ENCODE measurements around the gene NPRL2.

Gene NPRL2

GRCh38 chr3:50375258-50375931 lies 24.8 kb upstream of the NPRL2 start:
- Histone ChIP-seq H3K9me3 (ENCODE audit: control insufficient read depth, low read length) (no peaks in the 10 kb centered on the region), H2BK120ac (ENCODE audit: low read depth, low read length) (no peak overlapping the region), H2BK12ac (ENCODE audit: low read length in 2 of 2) (no peak overlapping the region), H3K18ac (ENCODE audit: low read depth in 1 of 2, low read length in 2 of 2) (no peak overlapping the region), H3K4ac (ENCODE audit: low read depth in 1 of 2, low read length in 2 of 2) (no peak overlapping the region), H3K4me3 (ENCODE audit: insufficient read depth in 1 of 2, low read depth in 1 of 2, low read length in 2 of 2) (no peak overlapping the region), H2AFZ (ENCODE audit: low read depth, low read length) (no peak overlapping the region), H3K9ac (ENCODE audit: low read length) (no peak overlapping the region), H2AK5ac (ENCODE audit: low read length, severe bottlenecking) (no peak overlapping the region), H4K91ac (ENCODE audit: low read length) (no peak overlapping the region), H3K27me3 (ENCODE audit: control insufficient read depth in 1 of 2, insufficient read depth in 1 of 2, low read length in 2 of 2) (peaks cover 30 to 63% of the 10 kb centered on the region in 2 experiments), H2BK5ac (ENCODE audit: low read depth, low read length, poor library complexity, severe bottlenecking) (no peak overlapping the region), H3K23ac (ENCODE audit: low read length in 2 of 2) (no peak overlapping the region), H3K79me1 (replicated peaks; ENCODE audit: low read length, poor library complexity, severe bottlenecking) (no peaks in the 10 kb centered on the region), H3K4me2 (ENCODE audit: low read length, poor library complexity, severe bottlenecking) (no peak overlapping the region), H3K14ac (ENCODE audit: low read length in 2 of 2) (no peak overlapping the region), H4K8ac (ENCODE audit: low read length) (no peak overlapping the region), H3K4me1 (ENCODE audit: control insufficient read depth, insufficient read depth, low read depth, low read length) (no peaks in the 10 kb centered on the region), H2BK15ac (ENCODE audit: low read depth, poor library complexity, severe bottlenecking) (no peak overlapping the region), H3K36me3 (ENCODE audit: control insufficient read depth in 1 of 2, insufficient read depth in 2 of 2, low read depth in 1 of 2, low read length in 2 of 2) (peaks cover 0 to 2% of the 10 kb centered on the region in 2 experiments), H3K27ac (ENCODE audit: low read length, poor library complexity, severe bottlenecking) (no peak overlapping the region)
- DNase-seq = no peak
- WGBS = 64% methylated on average over 6 of the region's 7 CpGs

GRCh38 chr3:50374363-50375257 lies 24.0 kb upstream of the NPRL2 start:
- Histone ChIP-seq H2BK12ac (ENCODE audit: low read length in 2 of 2) (no peak overlapping the region), H3K4ac (ENCODE audit: low read depth in 1 of 2, low read length in 2 of 2) (no peak overlapping the region), H3K23ac (ENCODE audit: low read length in 2 of 2) (no peak overlapping the region), H3K4me2 (ENCODE audit: low read length, poor library complexity, severe bottlenecking) (no peak overlapping the region), H3K9ac (ENCODE audit: low read length) (no peak overlapping the region), H3K79me1 (replicated peaks; ENCODE audit: low read length, poor library complexity, severe bottlenecking) (no peaks in the 10 kb centered on the region), H2BK15ac (ENCODE audit: low read depth, poor library complexity, severe bottlenecking) (no peak overlapping the region), H4K91ac (ENCODE audit: low read length) (no peak overlapping the region), H3K4me3 (ENCODE audit: insufficient read depth in 1 of 2, low read depth in 1 of 2, low read length in 2 of 2) (no peak overlapping the region), H2AK5ac (ENCODE audit: low read length, severe bottlenecking) (no peak overlapping the region), H3K4me1 (ENCODE audit: control insufficient read depth, insufficient read depth, low read depth, low read length) (no peaks in the 10 kb centered on the region), H2BK120ac (ENCODE audit: low read depth, low read length) (no peak overlapping the region), H3K36me3 (ENCODE audit: control insufficient read depth in 1 of 2, insufficient read depth in 2 of 2, low read depth in 1 of 2, low read length in 2 of 2) (peaks cover 0 to 2% of the 10 kb centered on the region in 2 experiments), H2BK5ac (ENCODE audit: low read depth, low read length, poor library complexity, severe bottlenecking) (no peak overlapping the region), H2AFZ (ENCODE audit: low read depth, low read length) (no peak overlapping the region), H4K8ac (ENCODE audit: low read length) (no peak overlapping the region), H3K18ac (ENCODE audit: low read depth in 1 of 2, low read length in 2 of 2) (no peak overlapping the region), H3K14ac (ENCODE audit: low read length in 2 of 2) (no peak overlapping the region), H3K27ac (ENCODE audit: low read length, poor library complexity, severe bottlenecking) (no peak overlapping the region), H3K9me3 (ENCODE audit: control insufficient read depth, low read length) (no peaks in the 10 kb centered on the region), H3K27me3 (ENCODE audit: control insufficient read depth in 1 of 2, insufficient read depth in 1 of 2, low read length in 2 of 2) (peaks cover 30 to 62% of the 10 kb centered on the region in 2 experiments)
- no peak for DNase-seq
- 77% methylated on average over 20 of the region's 22 CpGs for WGBS

GRCh38 chr3:50373146-50374051 lies 22.8 kb upstream of the NPRL2 start:
- Histone ChIP-seq H2BK12ac (ENCODE audit: low read length in 2 of 2) (no peak overlapping the region), H4K91ac (ENCODE audit: low read length) (no peak overlapping the region), H2AK5ac (ENCODE audit: low read length, severe bottlenecking) (no peak overlapping the region), H4K8ac (ENCODE audit: low read length) (no peak overlapping the region), H3K4me2 (ENCODE audit: low read length, poor library complexity, severe bottlenecking) (no peak overlapping the region), H2BK15ac (ENCODE audit: low read depth, poor library complexity, severe bottlenecking) (no peak overlapping the region), H2BK120ac (ENCODE audit: low read depth, low read length) (no peak overlapping the region), H3K4ac (ENCODE audit: low read depth in 1 of 2, low read length in 2 of 2) (no peak overlapping the region), H3K27ac (ENCODE audit: low read length, poor library complexity, severe bottlenecking) (no peak overlapping the region), H3K79me1 (replicated peaks; ENCODE audit: low read length, poor library complexity, severe bottlenecking) (no peaks in the 10 kb centered on the region), H3K18ac (ENCODE audit: low read depth in 1 of 2, low read length in 2 of 2) (no peak overlapping the region), H3K4me1 (ENCODE audit: control insufficient read depth, insufficient read depth, low read depth, low read length) (no peaks in the 10 kb centered on the region), H3K4me3 (ENCODE audit: insufficient read depth in 1 of 2, low read depth in 1 of 2, low read length in 2 of 2) (no peak overlapping the region), H2BK5ac (ENCODE audit: low read depth, low read length, poor library complexity, severe bottlenecking) (no peak overlapping the region), H3K14ac (ENCODE audit: low read length in 2 of 2) (no peak overlapping the region), H3K9me3 (ENCODE audit: control insufficient read depth, low read length) (no peaks in the 10 kb centered on the region), H2AFZ (ENCODE audit: low read depth, low read length) (no peak overlapping the region), H3K9ac (ENCODE audit: low read length) (no peak overlapping the region), H3K36me3 (ENCODE audit: control insufficient read depth in 1 of 2, insufficient read depth in 2 of 2, low read depth in 1 of 2, low read length in 2 of 2) (peaks cover 0 to 2% of the 10 kb centered on the region in 2 experiments), H3K27me3 (ENCODE audit: control insufficient read depth in 1 of 2, insufficient read depth in 1 of 2, low read length in 2 of 2) (peaks cover 30 to 69% of the 10 kb centered on the region in 2 experiments), H3K23ac (ENCODE audit: low read length in 2 of 2) (no peak overlapping the region)
- 53% methylated on average over 11 of the region's 12 CpGs for WGBS
- DNase-seq = no peak
